Measurements from ENCODE around the gene ESPN. TPM values are rescaled to one million over a fixed set of nuclear protein-coding genes. Genes with fewer than 3 reads are reported as not detected.

The ESPN gene, protein sequence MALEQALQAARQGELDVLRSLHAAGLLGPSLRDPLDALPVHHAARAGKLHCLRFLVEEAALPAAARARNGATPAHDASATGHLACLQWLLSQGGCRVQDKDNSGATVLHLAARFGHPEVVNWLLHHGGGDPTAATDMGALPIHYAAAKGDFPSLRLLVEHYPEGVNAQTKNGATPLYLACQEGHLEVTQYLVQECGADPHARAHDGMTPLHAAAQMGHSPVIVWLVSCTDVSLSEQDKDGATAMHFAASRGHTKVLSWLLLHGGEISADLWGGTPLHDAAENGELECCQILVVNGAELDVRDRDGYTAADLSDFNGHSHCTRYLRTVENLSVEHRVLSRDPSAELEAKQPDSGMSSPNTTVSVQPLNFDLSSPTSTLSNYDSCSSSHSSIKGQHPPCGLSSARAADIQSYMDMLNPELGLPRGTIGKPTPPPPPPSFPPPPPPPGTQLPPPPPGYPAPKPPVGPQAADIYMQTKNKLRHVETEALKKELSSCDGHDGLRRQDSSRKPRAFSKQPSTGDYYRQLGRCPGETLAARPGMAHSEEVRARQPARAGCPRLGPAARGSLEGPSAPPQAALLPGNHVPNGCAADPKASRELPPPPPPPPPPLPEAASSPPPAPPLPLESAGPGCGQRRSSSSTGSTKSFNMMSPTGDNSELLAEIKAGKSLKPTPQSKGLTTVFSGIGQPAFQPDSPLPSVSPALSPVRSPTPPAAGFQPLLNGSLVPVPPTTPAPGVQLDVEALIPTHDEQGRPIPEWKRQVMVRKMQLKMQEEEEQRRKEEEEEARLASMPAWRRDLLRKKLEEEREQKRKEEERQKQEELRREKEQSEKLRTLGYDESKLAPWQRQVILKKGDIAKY
- 0.62 TPM for polyA plus RNA-seq (2013)

DNA sequence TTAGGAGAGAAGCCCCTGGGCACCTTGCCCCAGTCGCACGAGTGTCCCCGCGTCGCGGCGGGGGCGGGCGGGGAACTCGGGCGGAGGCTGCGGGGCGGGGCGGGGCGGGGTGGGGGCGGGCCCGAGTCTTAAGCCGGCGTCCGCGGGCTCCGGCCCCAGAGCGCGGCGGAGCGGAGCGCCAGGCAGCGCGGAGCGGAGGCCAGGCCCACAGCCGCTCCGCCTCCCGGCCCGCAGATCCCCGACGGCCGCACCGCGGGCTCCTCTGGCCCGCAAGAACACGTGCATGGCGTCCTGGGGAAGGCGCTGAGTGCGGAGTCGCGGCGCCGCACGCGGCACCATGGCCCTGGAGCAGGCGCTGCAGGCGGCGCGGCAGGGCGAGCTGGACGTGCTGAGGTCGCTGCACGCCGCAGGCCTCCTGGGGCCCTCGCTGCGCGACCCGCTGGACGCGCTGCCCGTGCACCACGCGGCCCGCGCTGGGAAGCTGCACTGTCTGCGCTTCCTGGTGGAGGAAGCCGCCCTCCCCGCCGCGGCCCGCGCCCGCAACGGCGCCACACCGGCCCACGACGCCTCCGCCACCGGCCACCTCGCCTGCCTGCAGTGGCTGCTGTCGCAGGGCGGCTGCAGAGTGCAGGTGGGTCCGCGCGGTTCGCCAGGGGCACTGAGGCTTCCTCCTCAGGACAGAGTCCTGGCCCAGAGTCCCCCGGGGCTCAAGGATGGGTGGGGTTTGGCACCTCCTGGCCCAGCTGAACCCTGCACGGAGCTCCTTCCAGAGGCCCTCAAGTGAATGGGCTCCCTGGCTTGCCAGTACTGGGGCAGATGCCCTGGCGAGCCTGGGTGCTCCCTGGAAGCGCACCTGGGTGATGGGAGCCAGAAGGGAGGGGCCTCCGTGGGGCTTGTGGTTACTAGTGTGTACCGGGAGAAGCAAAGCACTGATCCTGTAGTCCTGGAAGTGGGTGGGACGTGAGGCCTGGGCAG lies at the start of gene ESPN:
TSS of gene ESPN (plus strand) at position 158 of the 975 bp plus-strand sequence. CDS start at position 338, 180 bp downstream.
- H3K4me3 ChIP-seq (ENCODE audit: control insufficient read depth in 1 of 7, extremely low read depth in 1 of 7, insufficient read depth in 4 of 7, low read depth in 2 of 7, low read length in 6 of 7) = peak within 1 kb of the TSS in 3 of 7 experiments; percentile 42 to 53 (median 51)
- WGBS (ENCODE audit: insufficient coverage) = 5% methylated on average over 79 of the region's 99 CpGs
- H3K36me3 ChIP-seq (ENCODE audit: control insufficient read depth in 4 of 4, insufficient read depth in 4 of 4, low read length in 3 of 4) = no peaks in the 10 kb centered on the region
- peaks cover 0 to 31% (median 22%) of the 10 kb centered on the region in 4 experiments for H3K4me1 ChIP-seq (ENCODE audit: control extremely low read depth in 1 of 4, control insufficient read depth in 4 of 4, insufficient read depth in 4 of 4, low read length in 3 of 4)
- H3K27ac ChIP-seq (ENCODE audit: insufficient read depth in 1 of 2, low read depth in 1 of 2, low read length in 2 of 2, poor library complexity in 1 of 2, severe bottlenecking in 2 of 2) = no peak within 1 kb of the TSS
- H3K27me3 ChIP-seq (replicated peaks in 2 of 5; ENCODE audit: control insufficient read depth in 4 of 5, insufficient read depth in 5 of 5, low read length in 4 of 5) = peaks cover 0 to 92% (median 33%) of the 10 kb centered on the region in 5 experiments
- ChIA-PET CTCF (interaction anchor here (0.7 to 1.4 kb wide), 3 partner anchors 11 to 74 kb away, joined by 3 to 5 read pairs (median 5); no protein-coding TSS in a partner anchor), POLR2A (no interaction called here)
- H3K9me3 ChIP-seq (ENCODE audit: control extremely low read depth in 1 of 5, control insufficient read depth in 4 of 5, insufficient read depth in 2 of 5, low read depth in 1 of 5, low read length in 4 of 5) = no peaks in the 10 kb centered on the region
- DNase-seq = no peak

DNA sequence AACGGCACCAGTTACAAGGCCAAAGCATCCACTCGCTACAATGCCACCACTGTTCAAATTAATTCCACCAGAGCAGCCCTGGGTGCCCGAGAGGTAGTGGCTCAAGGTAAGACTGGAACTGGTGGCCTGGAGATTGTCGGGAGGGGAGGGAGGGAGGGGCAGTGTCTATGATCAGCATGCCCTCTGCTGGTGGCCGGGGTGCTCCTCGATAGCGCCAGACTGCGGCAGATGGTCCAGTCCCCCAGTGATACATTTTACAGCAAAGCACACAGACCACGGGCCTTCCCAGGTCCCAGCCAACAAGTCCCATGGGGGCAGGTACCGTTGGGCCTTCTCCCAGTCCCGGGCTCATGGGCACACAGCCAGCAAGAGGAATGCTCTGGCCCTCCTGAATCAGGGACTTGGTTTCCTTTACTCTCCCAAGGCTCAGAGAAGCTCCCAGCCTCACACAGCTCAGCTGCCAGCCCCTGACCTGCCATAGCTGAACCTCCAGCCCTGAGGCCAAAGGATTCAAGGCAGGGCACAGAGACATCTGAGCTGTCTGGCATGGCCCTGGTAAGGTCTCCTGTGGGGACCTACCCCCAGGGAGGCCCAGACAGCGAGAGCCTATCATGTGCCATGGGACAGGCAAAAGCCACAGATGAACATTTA lies 46.4 kb upstream of the ESPN start:
- no peak overlapping the region for H3K4me3 ChIP-seq (ENCODE audit: control insufficient read depth in 1 of 7, extremely low read depth in 1 of 7, insufficient read depth in 4 of 7, low read depth in 2 of 7, low read length in 6 of 7)
- H3K4me1 ChIP-seq (ENCODE audit: control extremely low read depth in 1 of 4, control insufficient read depth in 4 of 4, insufficient read depth in 4 of 4, low read length in 3 of 4) = no peaks in the 10 kb centered on the region
- no peaks in the 10 kb centered on the region for H3K27me3 ChIP-seq (replicated peaks in 2 of 5; ENCODE audit: control insufficient read depth in 4 of 5, insufficient read depth in 5 of 5, low read length in 4 of 5)
- peaks cover 0 to 3% (median 0%) of the 10 kb centered on the region in 5 experiments for H3K9me3 ChIP-seq (ENCODE audit: control extremely low read depth in 1 of 5, control insufficient read depth in 4 of 5, insufficient read depth in 2 of 5, low read depth in 1 of 5, low read length in 4 of 5)
- ChIA-PET CTCF (interaction anchor here (1.4 to 5.5 kb wide), 5 partner anchors 14 to 131 kb away, joined by 3 to 34 read pairs (median 5); partner anchors contain the start of gene ACOT7), POLR2A (no interaction called here)
- no peak overlapping the region for H3K27ac ChIP-seq (ENCODE audit: insufficient read depth in 1 of 2, low read depth in 1 of 2, low read length in 2 of 2, poor library complexity in 1 of 2, severe bottlenecking in 2 of 2)
- 94% methylated on average over 5 of the region's 12 CpGs for WGBS (ENCODE audit: insufficient coverage)
- DNase-seq = peak in 1 of 3 donors; percentile 30
- no peaks in the 10 kb centered on the region for H3K36me3 ChIP-seq (ENCODE audit: control insufficient read depth in 4 of 4, insufficient read depth in 4 of 4, low read length in 3 of 4)

DNA sequence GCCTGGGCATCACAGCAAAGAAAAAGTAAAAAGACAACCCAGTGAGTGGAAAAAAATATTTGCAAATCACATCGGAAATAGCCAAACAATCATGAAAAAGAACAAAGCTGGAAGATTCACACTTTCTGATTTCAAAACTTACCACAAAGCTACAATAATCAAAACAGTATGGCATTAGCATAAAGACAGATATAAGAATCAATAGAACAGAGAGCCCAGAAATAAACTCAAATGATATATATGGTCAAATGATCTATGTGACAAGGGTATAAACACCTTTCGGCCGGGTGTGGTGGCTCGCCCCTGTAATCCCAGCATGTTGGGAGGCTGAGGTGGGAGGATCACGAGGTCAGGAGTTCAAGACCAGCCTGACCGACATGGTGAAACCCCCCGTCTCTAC lies 44.5 kb upstream of the ESPN start:
- Histone ChIP-seq H3K4me1 (ENCODE audit: control extremely low read depth in 1 of 4, control insufficient read depth in 4 of 4, insufficient read depth in 4 of 4, low read length in 3 of 4) (no peaks in the 10 kb centered on the region), H3K9me3 (ENCODE audit: control extremely low read depth in 1 of 5, control insufficient read depth in 4 of 5, insufficient read depth in 2 of 5, low read depth in 1 of 5, low read length in 4 of 5) (peaks cover 0 to 8% (median 0%) of the 10 kb centered on the region in 5 experiments), H3K36me3 (ENCODE audit: control insufficient read depth in 4 of 4, insufficient read depth in 4 of 4, low read length in 3 of 4) (no peaks in the 10 kb centered on the region), H3K27ac (ENCODE audit: insufficient read depth in 1 of 2, low read depth in 1 of 2, low read length in 2 of 2, poor library complexity in 1 of 2, severe bottlenecking in 2 of 2) (no peak overlapping the region), H3K27me3 (replicated peaks in 2 of 5; ENCODE audit: control insufficient read depth in 4 of 5, insufficient read depth in 5 of 5, low read length in 4 of 5) (no peaks in the 10 kb centered on the region), H3K4me3 (ENCODE audit: control insufficient read depth in 1 of 7, extremely low read depth in 1 of 7, insufficient read depth in 4 of 7, low read depth in 2 of 7, low read length in 6 of 7) (no peak overlapping the region)
- WGBS (ENCODE audit: insufficient coverage) = 88% methylated on average over 3 of the region's 7 CpGs
- no peak for DNase-seq
- ChIA-PET POLR2A (no interaction called here), CTCF (interaction anchor here (1.2 to 5.5 kb wide), 3 partner anchors 9 to 18 kb away, joined by 3 to 34 read pairs (median 9); partner anchors contain the start of gene ACOT7)

DNA sequence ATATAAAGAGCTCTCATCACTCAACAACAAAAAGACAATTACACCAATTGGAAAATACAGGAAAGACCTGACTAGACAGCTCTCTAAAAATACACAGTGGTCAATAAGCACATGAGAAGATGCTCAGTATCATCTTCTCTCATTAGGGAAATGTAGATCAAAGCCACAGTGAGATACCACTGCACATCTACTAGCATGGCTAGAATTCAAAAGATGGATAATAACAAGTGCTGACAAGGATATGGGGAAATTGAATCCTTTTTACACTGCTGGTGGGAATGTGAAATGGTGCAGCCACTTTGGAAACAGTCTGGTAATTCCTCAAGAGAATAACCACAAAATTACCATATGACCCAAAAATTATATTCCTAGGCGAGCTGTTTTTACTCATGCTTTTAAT lies 40.4 kb upstream of the ESPN start:
- H3K36me3 ChIP-seq (ENCODE audit: control insufficient read depth in 4 of 4, insufficient read depth in 4 of 4, low read length in 3 of 4) = peaks cover 0 to 3% (median 0%) of the 10 kb centered on the region in 4 experiments
- CTCF ChIA-PET = interaction anchor here (0.6 to 1.2 kb wide), 5 partner anchors 20 to 176 kb away, joined by 3 to 5 read pairs (median 3); no protein-coding TSS in a partner anchor
- H3K27ac ChIP-seq (ENCODE audit: insufficient read depth in 1 of 2, low read depth in 1 of 2, low read length in 2 of 2, poor library complexity in 1 of 2, severe bottlenecking in 2 of 2) = no peak overlapping the region
- POLR2A ChIA-PET = interaction anchor here (1.0 kb wide), 1 partner anchor 18 kb away, joined by 3 read pairs; no protein-coding TSS in a partner anchor
- no peaks in the 10 kb centered on the region for H3K4me1 ChIP-seq (ENCODE audit: control extremely low read depth in 1 of 4, control insufficient read depth in 4 of 4, insufficient read depth in 4 of 4, low read length in 3 of 4)
- H3K9me3 ChIP-seq (ENCODE audit: control extremely low read depth in 1 of 5, control insufficient read depth in 4 of 5, insufficient read depth in 2 of 5, low read depth in 1 of 5, low read length in 4 of 5) = peaks cover 0 to 8% (median 0%) of the 10 kb centered on the region in 5 experiments
- no peaks in the 10 kb centered on the region for H3K27me3 ChIP-seq (replicated peaks in 2 of 5; ENCODE audit: control insufficient read depth in 4 of 5, insufficient read depth in 5 of 5, low read length in 4 of 5)
- WGBS (ENCODE audit: insufficient coverage) = 100% methylated on average over 1 of the region's 1 CpG
- no peak for DNase-seq
- H3K4me3 ChIP-seq (ENCODE audit: control insufficient read depth in 1 of 7, extremely low read depth in 1 of 7, insufficient read depth in 4 of 7, low read depth in 2 of 7, low read length in 6 of 7) = no peak overlapping the region

DNA sequence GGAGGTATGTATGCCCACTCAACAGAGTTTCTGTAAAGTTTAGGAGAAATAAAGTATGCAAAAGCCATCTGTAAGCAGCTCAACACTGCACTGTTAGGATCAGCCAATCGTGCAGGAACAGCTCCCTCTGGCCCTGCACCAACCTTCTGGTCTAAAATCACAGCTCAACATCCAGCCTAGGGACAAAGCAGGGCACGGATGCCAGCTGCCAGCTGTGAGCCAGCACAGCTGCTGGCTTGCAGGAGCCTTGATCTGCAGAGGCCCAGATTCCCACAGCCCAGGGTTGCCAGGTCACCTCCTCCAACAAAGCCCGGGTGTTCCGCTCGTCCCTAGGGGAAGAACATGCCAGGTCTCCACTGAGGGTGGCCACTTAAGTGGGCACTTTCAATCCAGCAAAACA lies 39.6 kb upstream of the ESPN start:
- Histone ChIP-seq H3K4me3 (ENCODE audit: control insufficient read depth in 1 of 7, extremely low read depth in 1 of 7, insufficient read depth in 4 of 7, low read depth in 2 of 7, low read length in 6 of 7) (no peak overlapping the region), H3K36me3 (ENCODE audit: control insufficient read depth in 4 of 4, insufficient read depth in 4 of 4, low read length in 3 of 4) (peaks cover 0 to 3% (median 0%) of the 10 kb centered on the region in 4 experiments), H3K9me3 (ENCODE audit: control extremely low read depth in 1 of 5, control insufficient read depth in 4 of 5, insufficient read depth in 2 of 5, low read depth in 1 of 5, low read length in 4 of 5) (peaks cover 0 to 7% (median 0%) of the 10 kb centered on the region in 5 experiments), H3K27ac (ENCODE audit: insufficient read depth in 1 of 2, low read depth in 1 of 2, low read length in 2 of 2, poor library complexity in 1 of 2, severe bottlenecking in 2 of 2) (no peak overlapping the region), H3K27me3 (replicated peaks in 2 of 5; ENCODE audit: control insufficient read depth in 4 of 5, insufficient read depth in 5 of 5, low read length in 4 of 5) (no peaks in the 10 kb centered on the region), H3K4me1 (ENCODE audit: control extremely low read depth in 1 of 4, control insufficient read depth in 4 of 4, insufficient read depth in 4 of 4, low read length in 3 of 4) (no peaks in the 10 kb centered on the region)
- 100% methylated on average over 3 of the region's 5 CpGs for WGBS (ENCODE audit: insufficient coverage)
- POLR2A ChIA-PET = interaction anchor here (1.0 kb wide), 1 partner anchor 17 kb away, joined by 3 read pairs; no protein-coding TSS in a partner anchor
- no peak for DNase-seq
- CTCF ChIA-PET = interaction anchor here (1.0 to 1.9 kb wide), 5 partner anchors 17 to 39 kb away, joined by 3 to 5 read pairs (median 4); no protein-coding TSS in a partner anchor

Data from common myeloid progenitor, CD34-positive (primary cell).